HepG2 (cell line): ENCODE measurements around the gene ZFP69. TPM values are rescaled to one million over a fixed set of nuclear protein-coding genes. Genes with fewer than 3 reads are reported as not detected.

Experiments
- ATAD3A ChIP-seq: sonication (generic); formaldehyde crosslinking; IDR thresholded peaks from 2 replicates; pipeline ENCODE4 v1.4.0; 2020; ENCODE audit warnings: missing genetic modification reagents
- E2F2 ChIP-seq: sonication (generic); formaldehyde crosslinking; IDR thresholded peaks from 2 replicates; pipeline ENCODE4 v1.4.0; 2020; ENCODE audit warnings: missing genetic modification reagents, borderline replicate concordance
- ELF4 ChIP-seq: sonication (generic); formaldehyde crosslinking; IDR thresholded peaks from 2 replicates; pipeline ENCODE4 v1.5.0; 2020; ENCODE audit warnings: missing genetic modification reagents, mild to moderate bottlenecking, moderate library complexity, borderline replicate concordance
- FOXK1 ChIP-seq: sonication (generic); formaldehyde crosslinking; IDR thresholded peaks from 2 replicates; pipeline ENCODE4 v1.4.0; 2020; ENCODE audit warnings: low read depth, missing genetic modification reagents, borderline replicate concordance
- GFI1 ChIP-seq: sonication (generic); formaldehyde crosslinking; IDR thresholded peaks from 2 replicates; pipeline ENCODE4 v1.5.0; 2020; ENCODE audit warnings: missing genetic modification reagents, mild to moderate bottlenecking, borderline replicate concordance
- JARID2 ChIP-seq: sonication (generic); formaldehyde crosslinking; IDR thresholded peaks from 2 replicates; pipeline ENCODE4 v1.8.1; 2023; ENCODE audit warnings: missing genetic modification reagents, inconsistent platforms; ENCODE audit not compliant: insufficient replicate concordance
- MAF1 ChIP-seq: sonication (generic); formaldehyde crosslinking; IDR thresholded peaks from 2 replicates; pipeline ENCODE4 v1.5.0; 2020; ENCODE audit warnings: missing genetic modification reagents, borderline replicate concordance
- PHF21A ChIP-seq: sonication (generic); formaldehyde crosslinking; IDR thresholded peaks from 2 replicates; pipeline ENCODE4 v1.5.0; 2020; ENCODE audit warnings: mild to moderate bottlenecking, missing genetic modification reagents
- RELA ChIP-seq: sonication (generic); formaldehyde crosslinking; IDR thresholded peaks from 2 replicates; pipeline ENCODE4 v1.4.0; 2020; ENCODE audit warnings: missing genetic modification reagents
- REST ChIP-seq, 2 experiments: IDR thresholded peaks; 2 replicates each; pipeline ENCODE4 v1.6.1; 2011 to 2012; ENCODE audit warnings: low read length in 2 of 2, borderline replicate concordance in 1 of 2, low read depth in 1 of 2, mild to moderate bottlenecking in 1 of 2, moderate library complexity in 1 of 2
- RORA ChIP-seq: sonication (generic); formaldehyde crosslinking; IDR thresholded peaks from 2 replicates; pipeline ENCODE4 v1.5.0; 2020; ENCODE audit warnings: mild to moderate bottlenecking, missing genetic modification reagents, moderate library complexity
- SALL2 ChIP-seq: sonication (generic); formaldehyde crosslinking; IDR thresholded peaks from 2 replicates; pipeline ENCODE4 v1.8.1; 2023; ENCODE audit warnings: mild to moderate bottlenecking, missing genetic modification reagents, inconsistent platforms
- SOX13 ChIP-seq, 3 experiments: fragments of 450-650 bp in 1 of 3; sonication (generic) in 1 of 3; formaldehyde crosslinking in 1 of 3; IDR thresholded peaks in 2 of 3; conservative IDR thresholded peaks in 1 of 3; 2 replicates each; pipeline versions ENCODE4 v1.5.0 to v1.6.1; 2016 to 2020; ENCODE audit warnings: antibody characterized with exemption in 1 of 3, mild to moderate bottlenecking in 1 of 3, missing compliant biosample characterization in 1 of 3, missing genetic modification reagents in 1 of 3, moderate library complexity in 1 of 3
- TEAD3 ChIP-seq: optimal IDR thresholded peaks from 2 replicates; pipeline ENCODE3; 2016; ENCODE audit warnings: borderline replicate concordance
- ZNF124 ChIP-seq: sonication (generic); formaldehyde crosslinking; IDR thresholded peaks from 2 replicates; pipeline ENCODE4 v1.4.0; 2020; ENCODE audit warnings: missing genetic modification reagents
- ZNF224 ChIP-seq: sonication (generic); formaldehyde crosslinking; IDR thresholded peaks from 2 replicates; pipeline ENCODE4 v1.5.0; 2020; ENCODE audit warnings: mild to moderate bottlenecking, missing genetic modification reagents
- ZNF460 ChIP-seq: sonication (generic); formaldehyde crosslinking; IDR thresholded peaks from 2 replicates; pipeline ENCODE4 v1.5.1; 2020; ENCODE audit warnings: missing genetic modification reagents, mild to moderate bottlenecking, borderline replicate concordance
- ZNF672 ChIP-seq: sonication (generic); formaldehyde crosslinking; IDR thresholded peaks from 2 replicates; pipeline ENCODE4 v1.8.1; 2022; ENCODE audit warnings: missing genetic modification reagents
- ZNF674 ChIP-seq: sonication (generic); formaldehyde crosslinking; IDR thresholded peaks from 2 replicates; pipeline ENCODE4 v1.5.0; 2020; ENCODE audit warnings: low read depth, mild to moderate bottlenecking, missing genetic modification reagents
- ZNF709 ChIP-seq: sonication (generic); formaldehyde crosslinking; IDR thresholded peaks from 2 replicates; pipeline ENCODE4 v1.5.0; 2020; ENCODE audit warnings: mild to moderate bottlenecking, missing genetic modification reagents
- ZNF710 ChIP-seq: sonication (generic); formaldehyde crosslinking; IDR thresholded peaks from 2 replicates; pipeline ENCODE4 v1.5.0; 2020; ENCODE audit warnings: mild to moderate bottlenecking, missing genetic modification reagents, borderline replicate concordance
- ZNF790 ChIP-seq: sonication (generic); formaldehyde crosslinking; IDR thresholded peaks from 2 replicates; pipeline ENCODE4 v1.8.0; 2022; ENCODE audit warnings: missing genetic modification reagents, mild to moderate bottlenecking, borderline replicate concordance
- ZSCAN25 ChIP-seq: sonication (generic); formaldehyde crosslinking; IDR thresholded peaks from 2 replicates; pipeline ENCODE4 v1.8.0; 2022; ENCODE audit warnings: mild to moderate bottlenecking, missing genetic modification reagents
- polyA plus RNA-seq, 8 experiments: library from polyadenylated mRNA; depleted of rRNA in 3 of 8; stranded (reverse) in 7 of 8; unstranded in 1 of 8; fragments of >200 nt; fragmentation: Illumina TruSeq in 4 of 8; extraction: Trizol in 4 of 8; gene quantifications; 2 replicates each; pipeline versions ENCODE4 v1.2.1 to v1.2.3, GENCODE V29; 2011 to 2016; ENCODE audit warnings: low read depth in 4 of 8, missing spikeins in 1 of 8, mixed read lengths in 1 of 8; ENCODE audit not compliant: insufficient read depth in 1 of 8
- total RNA-seq, 5 experiments: library from RNA; depleted of rRNA; stranded (reverse); fragments of >200 nt; fragmentation: Illumina TruSeq; extraction: Trizol; gene quantifications; 2 replicates each; pipeline ENCODE4 v1.2.3, GENCODE V29; 2016; ENCODE audit warnings: low read depth in 1 of 5

The ZFP69 gene
- total and polyA plus RNA-seq, 2 of the 13 experiments (the other 11 are each of a cell fraction or from before 2014, with no cell fraction given) = 2.6 to 5.6 TPM

GRCh38 chr1:40476924-40477677, at the start of gene ZFP69 (continued):
- TF ChIP-seq ZNF674 (CRISPR knock-in tag) (no peak), ZNF460 (no peak), RORA (CRISPR knock-in tag) (no peak), ZSCAN25 (CRISPR knock-in tag) (no peak), SOX13 (IDR thresholded peaks at IDR 0.05) (no peak), SOX13 (CRISPR knock-in tag; conservative IDR thresholded peaks at IDR 0.05 in 1 of 2, IDR thresholded peaks at IDR 0.05 in 1 of 2) (no peak), E2F2 (CRISPR knock-in tag) (no peak), SALL2 (CRISPR knock-in tag) (no peak), ZNF710 (no peak; the same call in 1 of the 2 replicates), FOXK1 (CRISPR knock-in tag) (no peak), MAF1 (CRISPR knock-in tag) (no peak), ZNF672 (CRISPR knock-in tag) (no peak), ELF4 (no peak), GFI1 (CRISPR knock-in tag) (no peak; the same call in 1 of the 2 replicates), PHF21A (CRISPR knock-in tag) (no peak), ZNF124 (CRISPR knock-in tag) (no peak), REST (IDR thresholded peaks at IDR 0.05; ENCODE audit: borderline replicate concordance in 1 of 2, low read depth in 1 of 2, low read length in 2 of 2) (no peak), ZNF224 (CRISPR knock-in tag) (no peak), ZNF709 (CRISPR knock-in tag) (no peak), JARID2 (CRISPR knock-in tag) (no peak), ZNF790 (CRISPR knock-in tag) (no peak), RELA (CRISPR knock-in tag) (no peak), ATAD3A (CRISPR knock-in tag) (no peak), TEAD3 (no peak)
